HepG2 (cell line): ENCODE measurements around the gene SIAH3.

Source experiments
- NFYB ChIP-seq: sonication (generic); formaldehyde crosslinking; IDR thresholded peaks from 2 replicates; pipeline ENCODE4 v1.4.0; 2020; ENCODE audit warnings: missing genetic modification reagents
- POLR2A ChIP-seq, 2 experiments: IDR thresholded peaks; 2 replicates each; pipeline ENCODE4 v1.6.1; 2011; ENCODE audit warnings: low read depth in 2 of 2, low read length in 2 of 2, mild to moderate bottlenecking in 1 of 2, moderate library complexity in 1 of 2; ENCODE audit not compliant: insufficient read depth in 1 of 2
- TGIF2 ChIP-seq: IDR thresholded peaks from 2 replicates; pipeline ENCODE4 v1.6.1; 2016; ENCODE audit warnings: control low read depth, missing compliant biosample characterization

GRCh38 chr13:45779901-45780300 lies 71.7 kb downstream of the SIAH3 start:
- no peak for TF ChIP-seq NFYB (CRISPR knock-in tag)
- TF ChIP-seq POLR2A (IDR thresholded peaks at IDR 0.05; ENCODE audit: insufficient read depth in 1 of 2, low read depth in 2 of 2, low read length in 2 of 2) = no peak
- TF ChIP-seq TGIF2 (CRISPR knock-in tag) = no peak
